ENCODE data around the gene MED29.

- no peak for TF ChIP-seq POLR2A (IDR thresholded peaks at IDR 0.05; ENCODE audit: low read depth, low read length)
- no peak for TF ChIP-seq CTCF (conservative IDR thresholded peaks at IDR 0.05; ENCODE audit: low read depth, low read length)
- TF ChIP-seq MXI1 (IDR thresholded peaks at IDR 0.05; ENCODE audit: borderline replicate concordance, low read depth, low read length) = no peak
- TF ChIP-seq, protein P1, sequence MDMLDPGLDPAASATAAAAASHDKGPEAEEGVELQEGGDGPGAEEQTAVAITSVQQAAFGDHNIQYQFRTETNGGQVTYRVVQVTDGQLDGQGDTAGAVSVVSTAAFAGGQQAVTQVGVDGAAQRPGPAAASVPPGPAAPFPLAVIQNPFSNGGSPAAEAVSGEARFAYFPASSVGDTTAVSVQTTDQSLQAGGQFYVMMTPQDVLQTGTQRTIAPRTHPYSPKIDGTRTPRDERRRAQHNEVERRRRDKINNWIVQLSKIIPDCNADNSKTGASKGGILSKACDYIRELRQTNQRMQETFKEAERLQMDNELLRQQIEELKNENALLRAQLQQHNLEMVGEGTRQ (IDR thresholded peaks at IDR 0.05; ENCODE audit: low read depth, low read length) = no peak
- TF ChIP-seq RAD21 (IDR thresholded peaks at IDR 0.05; ENCODE audit: low read length) = no peak
- 0 out of 2 replicates have a peak, but pooled peaks have one; percentile 1 for TF ChIP-seq NFE2L2 (IDR thresholded peaks at IDR 0.05; ENCODE audit: low read depth, low read length)
- no peak for TF ChIP-seq RCOR1 (IDR thresholded peaks at IDR 0.05; ENCODE audit: insufficient replicate concordance, low read length)
- no peak for TF ChIP-seq CEBPB (IDR thresholded peaks at IDR 0.05; ENCODE audit: low read depth, low read length)
- no peak for TF ChIP-seq RFX5 (IDR thresholded peaks at IDR 0.05; ENCODE audit: low read depth, low read length)
These were observed 19.6 kb downstream of the MED29 start for GRCh38 chr19:39410831-39411080.
